HepG2 (cell line): ENCODE measurements around the gene SERPIND1. TPM values are rescaled to one million over a fixed set of nuclear protein-coding genes. Genes with fewer than 3 reads are reported as not detected.

Experiments
- ATF7-NPFF ChIP-seq: sonication (generic); formaldehyde crosslinking; IDR thresholded peaks from 2 replicates; pipeline ENCODE4 v1.8.1; 2023; ENCODE audit warnings: mild to moderate bottlenecking, low read depth, missing genetic modification reagents, moderate library complexity
- ELF4 ChIP-seq: sonication (generic); formaldehyde crosslinking; IDR thresholded peaks from 2 replicates; pipeline ENCODE4 v1.5.0; 2020; ENCODE audit warnings: missing genetic modification reagents, mild to moderate bottlenecking, moderate library complexity, borderline replicate concordance
- JUND ChIP-seq: sonication (generic); formaldehyde crosslinking; IDR thresholded peaks from 2 replicates; pipeline ENCODE4 v1.8.0; 2022; ENCODE audit warnings: mild to moderate bottlenecking, missing genetic modification reagents
- KLF9 ChIP-seq: IDR thresholded peaks from 2 replicates; pipeline ENCODE4 v1.6.1; 2016; ENCODE audit warnings: low read depth
- MAFG ChIP-seq: sonication (generic); formaldehyde crosslinking; IDR thresholded peaks from 2 replicates; pipeline ENCODE4 v1.5.1; 2020; ENCODE audit warnings: mild to moderate bottlenecking, missing genetic modification reagents
- RAD21 ChIP-seq: fragments of 450-650 bp; formaldehyde crosslinking; IDR thresholded peaks from 2 replicates; pipeline ENCODE4 v1.5.0; 2020; ENCODE audit warnings: mild to moderate bottlenecking
- RBM39 ChIP-seq: fragments of 200-400 bp; formaldehyde crosslinking; IDR thresholded peaks from one replicate; pipeline ENCODE4 v1.6.1; 2018; ENCODE audit warnings: antibody characterized with exemption, mild to moderate bottlenecking, low read depth, low read length; ENCODE audit not compliant: poor library complexity, severe bottlenecking
- YY1 ChIP-seq: IDR thresholded peaks from 2 replicates; pipeline ENCODE4 v1.6.1; 2011; ENCODE audit warnings: low read length, low read depth, moderate library complexity, mild to moderate bottlenecking; ENCODE audit not compliant: insufficient read depth, insufficient replicate concordance
- ZBTB7A ChIP-seq: sonication (generic); formaldehyde crosslinking; IDR thresholded peaks from 2 replicates; pipeline ENCODE4 v1.8.0; 2022; ENCODE audit warnings: mild to moderate bottlenecking, missing genetic modification reagents
- ZC3H13 ChIP-seq: sonication (generic); formaldehyde crosslinking; IDR thresholded peaks from 2 replicates; pipeline ENCODE4 v1.8.1; 2023; ENCODE audit warnings: mild to moderate bottlenecking, missing genetic modification reagents, moderate library complexity
- ZNF24 ChIP-seq: fragments of 450-650 bp; IDR thresholded peaks from 2 replicates; pipeline ENCODE4 v1.6.1; 2017; ENCODE audit warnings: antibody characterized with exemption, mild to moderate bottlenecking
- ZNF292 ChIP-seq: sonication (generic); formaldehyde crosslinking; IDR thresholded peaks from 2 replicates; pipeline ENCODE4 v1.8.1; 2022; ENCODE audit warnings: mild to moderate bottlenecking, low read depth, missing genetic modification reagents, borderline replicate concordance
- ZNF546 ChIP-seq: sonication (generic); formaldehyde crosslinking; conservative IDR thresholded peaks from 2 replicates; pipeline ENCODE4 v1.8.1; 2023; ENCODE audit warnings: mild to moderate bottlenecking, missing genetic modification reagents
- ZNF558 ChIP-seq: sonication (generic); formaldehyde crosslinking; IDR thresholded peaks from 2 replicates; pipeline ENCODE4 v1.9.0; 2022; ENCODE audit warnings: mild to moderate bottlenecking, missing genetic modification reagents, borderline replicate concordance
- polyA plus RNA-seq, 8 experiments: library from polyadenylated mRNA; depleted of rRNA in 3 of 8; stranded (reverse) in 7 of 8; unstranded in 1 of 8; fragments of >200 nt; fragmentation: Illumina TruSeq in 4 of 8; extraction: Trizol in 4 of 8; gene quantifications; 2 replicates each; pipeline versions ENCODE4 v1.2.1 to v1.2.3, GENCODE V29; 2011 to 2016; ENCODE audit warnings: low read depth in 4 of 8, missing spikeins in 1 of 8, mixed read lengths in 1 of 8; ENCODE audit not compliant: insufficient read depth in 1 of 8
- total RNA-seq, 5 experiments: library from RNA; depleted of rRNA; stranded (reverse); fragments of >200 nt; fragmentation: Illumina TruSeq; extraction: Trizol; gene quantifications; 2 replicates each; pipeline ENCODE4 v1.2.3, GENCODE V29; 2016; ENCODE audit warnings: low read depth in 1 of 5
- TF ChIP-seq, protein P1 (sequence below): IDR thresholded peaks from 2 replicates; pipeline ENCODE4 v1.6.1; 2018; ENCODE audit warnings: missing genetic modification reagents
- TF ChIP-seq, protein P2 (sequence below): sonication (generic); formaldehyde crosslinking; IDR thresholded peaks from 2 replicates; pipeline ENCODE4 v1.4.0; 2020; ENCODE audit warnings: mild to moderate bottlenecking, missing genetic modification reagents, borderline replicate concordance
- TF ChIP-seq, protein P3 (sequence below): sonication (generic); formaldehyde crosslinking; IDR thresholded peaks from 2 replicates; pipeline ENCODE4 v1.4.0; 2020; ENCODE audit warnings: missing genetic modification reagents
- TF ChIP-seq, protein P4 (sequence below): sonication (generic); formaldehyde crosslinking; IDR thresholded peaks from 2 replicates; pipeline ENCODE4 v1.4.0; 2020; ENCODE audit warnings: mild to moderate bottlenecking, missing genetic modification reagents

The SERPIND1 gene
- total and polyA plus RNA-seq, 2 of the 13 experiments (the other 11 are each of a cell fraction or from before 2014, with no cell fraction given) = 111 to 350 TPM

DNA sequence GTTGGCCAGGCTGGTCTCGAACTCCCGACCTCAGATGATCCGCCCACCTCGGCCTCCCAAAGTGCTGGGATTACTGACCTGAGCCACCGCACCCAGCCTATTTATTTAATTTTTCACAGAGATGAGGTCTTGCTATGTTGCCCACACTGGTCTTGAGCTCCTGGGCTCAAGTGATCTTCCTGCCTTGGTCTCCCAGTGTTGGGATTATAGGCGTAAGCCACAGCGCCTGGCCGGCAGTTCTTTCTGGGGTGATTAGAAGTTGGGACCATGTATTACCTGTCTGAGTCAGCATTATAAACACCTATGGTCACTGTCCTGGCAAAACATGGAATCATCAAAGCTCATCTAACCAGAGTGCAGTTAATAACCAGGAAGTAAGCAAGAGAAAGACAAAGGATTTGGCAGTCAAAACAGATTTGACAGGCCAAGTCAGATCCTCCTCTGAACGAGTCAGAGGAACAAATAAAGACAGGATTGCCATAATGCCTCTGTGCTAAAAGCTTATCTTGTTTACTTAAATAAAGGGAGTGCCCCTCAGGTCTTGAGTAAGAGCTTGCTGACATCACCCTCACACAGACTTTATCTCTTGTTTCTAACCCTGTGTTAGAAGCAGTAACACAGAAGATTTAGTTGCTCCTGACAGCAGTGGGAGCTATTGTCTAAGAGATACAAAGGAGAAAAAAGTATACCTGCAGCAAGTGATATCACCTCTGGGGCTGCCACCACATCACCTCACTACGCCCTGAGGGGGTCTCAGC lies 3.7 kb downstream of the SERPIND1 start (continued):
- TF ChIP-seq, protein P1, sequence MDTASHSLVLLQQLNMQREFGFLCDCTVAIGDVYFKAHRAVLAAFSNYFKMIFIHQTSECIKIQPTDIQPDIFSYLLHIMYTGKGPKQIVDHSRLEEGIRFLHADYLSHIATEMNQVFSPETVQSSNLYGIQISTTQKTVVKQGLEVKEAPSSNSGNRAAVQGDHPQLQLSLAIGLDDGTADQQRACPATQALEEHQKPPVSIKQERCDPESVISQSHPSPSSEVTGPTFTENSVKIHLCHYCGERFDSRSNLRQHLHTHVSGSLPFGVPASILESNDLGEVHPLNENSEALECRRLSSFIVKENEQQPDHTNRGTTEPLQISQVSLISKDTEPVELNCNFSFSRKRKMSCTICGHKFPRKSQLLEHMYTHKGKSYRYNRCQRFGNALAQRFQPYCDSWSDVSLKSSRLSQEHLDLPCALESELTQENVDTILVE (CRISPR knock-in tag) = peak; percentile 48; the same call in 1 of the 2 replicates
- TF ChIP-seq ZNF546 (CRISPR knock-in tag) (no peak), KLF9 (no peak), MAFG (peak; percentile 26; the same call in 1 of the 2 replicates), ZC3H13 (CRISPR knock-in tag) (no peak), JUND (peak; percentile 90; the same call in 1 of the 2 replicates), ZBTB7A (CRISPR knock-in tag) (no peak), ATF7-NPFF (peak; percentile 51; the same call in 1 of the 2 replicates), RBM39 (no peak), ZNF558 (CRISPR knock-in tag) (no peak; the same call in 1 of the 2 replicates), RAD21 (CRISPR knock-in tag) (peak; percentile 57; the same call in 1 of the 2 replicates), ZNF292 (CRISPR knock-in tag) (peak; percentile 90), YY1 (no peak), ZNF24 (no peak), ELF4 (CRISPR knock-in tag) (peak; percentile 26; the same call in 1 of the 2 replicates)
- TF ChIP-seq, protein P2, sequence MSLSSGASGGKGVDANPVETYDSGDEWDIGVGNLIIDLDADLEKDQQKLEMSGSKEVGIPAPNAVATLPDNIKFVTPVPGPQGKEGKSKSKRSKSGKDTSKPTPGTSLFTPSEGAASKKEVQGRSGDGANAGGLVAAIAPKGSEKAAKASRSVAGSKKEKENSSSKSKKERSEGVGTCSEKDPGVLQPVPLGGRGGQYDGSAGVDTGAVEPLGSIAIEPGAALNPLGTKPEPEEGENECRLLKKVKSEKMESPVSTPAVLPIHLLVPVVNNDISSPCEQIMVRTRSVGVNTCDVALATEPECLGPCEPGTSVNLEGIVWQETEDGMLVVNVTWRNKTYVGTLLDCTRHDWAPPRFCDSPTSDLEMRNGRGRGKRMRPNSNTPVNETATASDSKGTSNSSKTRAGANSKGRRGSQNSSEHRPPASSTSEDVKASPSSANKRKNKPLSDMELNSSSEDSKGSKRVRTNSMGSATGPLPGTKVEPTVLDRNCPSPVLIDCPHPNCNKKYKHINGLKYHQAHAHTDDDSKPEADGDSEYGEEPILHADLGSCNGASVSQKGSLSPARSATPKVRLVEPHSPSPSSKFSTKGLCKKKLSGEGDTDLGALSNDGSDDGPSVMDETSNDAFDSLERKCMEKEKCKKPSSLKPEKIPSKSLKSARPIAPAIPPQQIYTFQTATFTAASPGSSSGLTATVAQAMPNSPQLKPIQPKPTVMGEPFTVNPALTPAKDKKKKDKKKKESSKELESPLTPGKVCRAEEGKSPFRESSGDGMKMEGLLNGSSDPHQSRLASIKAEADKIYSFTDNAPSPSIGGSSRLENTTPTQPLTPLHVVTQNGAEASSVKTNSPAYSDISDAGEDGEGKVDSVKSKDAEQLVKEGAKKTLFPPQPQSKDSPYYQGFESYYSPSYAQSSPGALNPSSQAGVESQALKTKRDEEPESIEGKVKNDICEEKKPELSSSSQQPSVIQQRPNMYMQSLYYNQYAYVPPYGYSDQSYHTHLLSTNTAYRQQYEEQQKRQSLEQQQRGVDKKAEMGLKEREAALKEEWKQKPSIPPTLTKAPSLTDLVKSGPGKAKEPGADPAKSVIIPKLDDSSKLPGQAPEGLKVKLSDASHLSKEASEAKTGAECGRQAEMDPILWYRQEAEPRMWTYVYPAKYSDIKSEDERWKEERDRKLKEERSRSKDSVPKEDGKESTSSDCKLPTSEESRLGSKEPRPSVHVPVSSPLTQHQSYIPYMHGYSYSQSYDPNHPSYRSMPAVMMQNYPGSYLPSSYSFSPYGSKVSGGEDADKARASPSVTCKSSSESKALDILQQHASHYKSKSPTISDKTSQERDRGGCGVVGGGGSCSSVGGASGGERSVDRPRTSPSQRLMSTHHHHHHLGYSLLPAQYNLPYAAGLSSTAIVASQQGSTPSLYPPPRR (CRISPR knock-in tag) = peak; percentile 85; the same call in 1 of the 2 replicates
- TF ChIP-seq, protein P3, sequence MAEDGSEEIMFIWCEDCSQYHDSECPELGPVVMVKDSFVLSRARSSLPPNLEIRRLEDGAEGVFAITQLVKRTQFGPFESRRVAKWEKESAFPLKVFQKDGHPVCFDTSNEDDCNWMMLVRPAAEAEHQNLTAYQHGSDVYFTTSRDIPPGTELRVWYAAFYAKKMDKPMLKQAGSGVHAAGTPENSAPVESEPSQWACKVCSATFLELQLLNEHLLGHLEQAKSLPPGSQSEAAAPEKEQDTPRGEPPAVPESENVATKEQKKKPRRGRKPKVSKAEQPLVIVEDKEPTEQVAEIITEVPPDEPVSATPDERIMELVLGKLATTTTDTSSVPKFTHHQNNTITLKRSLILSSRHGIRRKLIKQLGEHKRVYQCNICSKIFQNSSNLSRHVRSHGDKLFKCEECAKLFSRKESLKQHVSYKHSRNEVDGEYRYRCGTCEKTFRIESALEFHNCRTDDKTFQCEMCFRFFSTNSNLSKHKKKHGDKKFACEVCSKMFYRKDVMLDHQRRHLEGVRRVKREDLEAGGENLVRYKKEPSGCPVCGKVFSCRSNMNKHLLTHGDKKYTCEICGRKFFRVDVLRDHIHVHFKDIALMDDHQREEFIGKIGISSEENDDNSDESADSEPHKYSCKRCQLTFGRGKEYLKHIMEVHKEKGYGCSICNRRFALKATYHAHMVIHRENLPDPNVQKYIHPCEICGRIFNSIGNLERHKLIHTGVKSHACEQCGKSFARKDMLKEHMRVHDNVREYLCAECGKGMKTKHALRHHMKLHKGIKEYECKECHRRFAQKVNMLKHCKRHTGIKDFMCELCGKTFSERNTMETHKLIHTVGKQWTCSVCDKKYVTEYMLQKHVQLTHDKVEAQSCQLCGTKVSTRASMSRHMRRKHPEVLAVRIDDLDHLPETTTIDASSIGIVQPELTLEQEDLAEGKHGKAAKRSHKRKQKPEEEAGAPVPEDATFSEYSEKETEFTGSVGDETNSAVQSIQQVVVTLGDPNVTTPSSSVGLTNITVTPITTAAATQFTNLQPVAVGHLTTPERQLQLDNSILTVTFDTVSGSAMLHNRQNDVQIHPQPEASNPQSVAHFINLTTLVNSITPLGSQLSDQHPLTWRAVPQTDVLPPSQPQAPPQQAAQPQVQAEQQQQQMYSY (CRISPR knock-in tag) = 0 out of 2 replicates have a peak, but pooled peaks have one; percentile 56
- TF ChIP-seq, protein P4, sequence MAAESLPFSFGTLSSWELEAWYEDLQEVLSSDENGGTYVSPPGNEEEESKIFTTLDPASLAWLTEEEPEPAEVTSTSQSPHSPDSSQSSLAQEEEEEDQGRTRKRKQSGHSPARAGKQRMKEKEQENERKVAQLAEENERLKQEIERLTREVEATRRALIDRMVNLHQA (CRISPR knock-in tag) = no peak
